Stimulated activated effector memory CD8-positive, alpha-beta T cell treated with anti-CD3 and anti-CD28 coated beads, Interleukin-12 subunit alpha, Interleukin-12 subunit beta, amount 100 ng/mL, for 72 hours (primary cell): ENCODE results near the gene SPPL3.

ENCODE experiments used
- ATAC-seq: fragments of 150-1000 bp; cut with Tn5 transposase; 2 replicates; pipeline ENCODE4 v1.10.0; 2021
- DNase-seq, 2 donors: peaks; one replicate each; pipeline ENCODE4 v3.0.0; 2021 to 2022; ENCODE audit warnings: low spot score in 2 of 2
- H3K27ac Mint-ChIP-seq: one replicate; pipeline ENCODE4 v1.8.0; 2022; ENCODE audit warnings: mild to moderate bottlenecking, mixed read lengths
- H3K36me3 Mint-ChIP-seq: one replicate; pipeline ENCODE4 v1.8.0; 2022; ENCODE audit warnings: mild to moderate bottlenecking, mixed read lengths
- H3K4me1 Mint-ChIP-seq: one replicate; pipeline ENCODE4 v1.8.0; 2022; ENCODE audit warnings: mixed read lengths
- H3K4me3 Mint-ChIP-seq: one replicate; pipeline ENCODE4 v1.8.0; 2022; ENCODE audit warnings: mild to moderate bottlenecking, mixed read lengths
- H3K9me3 Mint-ChIP-seq: one replicate; pipeline ENCODE4 v1.8.0; 2022; ENCODE audit warnings: mixed read lengths

SPPL3 gene

GRCh38 chr12:120783197-120783596, 121.0 kb downstream of the SPPL3 start:
- peak; percentile 89 for ATAC-seq
- no peak overlapping the region for H3K4me3 Mint-ChIP-seq

GRCh38 chr12:120775862-120776552, 128.2 kb downstream of the SPPL3 start:
- DNase-seq (no peak), ATAC-seq (no peak)
- Mint-ChIP-seq H3K9me3 (no peaks in the 10 kb centered on the region), H3K36me3 (peaks cover 43% of the 10 kb centered on the region), H3K27ac (no peak overlapping the region), H3K4me1 (peaks cover 27% of the 10 kb centered on the region), H3K4me3 (no peak overlapping the region)

More at GRCh38 chr12:120783197-120783596, 121.0 kb downstream of the SPPL3 start:
- no peak for DNase-seq
- H3K36me3 Mint-ChIP-seq: peaks cover 63% of the 10 kb centered on the region
- H3K4me1 Mint-ChIP-seq: peaks cover 30% of the 10 kb centered on the region
- H3K27ac Mint-ChIP-seq: peak overlapping the region; percentile 77
- H3K9me3 Mint-ChIP-seq: no peaks in the 10 kb centered on the region

- no peaks in the 10 kb centered on the region for H3K9me3 Mint-ChIP-seq
- no peak overlapping the region for H3K4me3 Mint-ChIP-seq
- peak; percentile 69 for ATAC-seq
- DNase-seq: no peak
- peaks cover 35% of the 10 kb centered on the region for H3K4me1 Mint-ChIP-seq
- H3K27ac Mint-ChIP-seq: peak overlapping the region; percentile 73
- H3K36me3 Mint-ChIP-seq: peaks cover 42% of the 10 kb centered on the region
Observed at GRCh38 chr12:120774169-120774916, 129.8 kb downstream of the SPPL3 start.

GRCh38 chr12:120771097-120771496, 133.1 kb downstream of the SPPL3 start:
- peaks cover 53% of the 10 kb centered on the region for H3K36me3 Mint-ChIP-seq
- DNase-seq (no peak), ATAC-seq (no peak)
- no peaks in the 10 kb centered on the region for H3K9me3 Mint-ChIP-seq
- H3K4me3 Mint-ChIP-seq: no peak overlapping the region
- peaks cover 35% of the 10 kb centered on the region for H3K4me1 Mint-ChIP-seq
- peak overlapping the region; percentile 58 for H3K27ac Mint-ChIP-seq

GRCh38 chr12:120767071-120768024, 136.8 kb downstream of the SPPL3 start:
- H3K4me3 Mint-ChIP-seq: no peak overlapping the region
- ATAC-seq (no peak), DNase-seq (no peak)
- H3K9me3 Mint-ChIP-seq: no peaks in the 10 kb centered on the region
- H3K4me1 Mint-ChIP-seq: peaks cover 15% of the 10 kb centered on the region
- H3K27ac Mint-ChIP-seq: peak overlapping the region; percentile 16
- peaks cover 85% of the 10 kb centered on the region for H3K36me3 Mint-ChIP-seq

GRCh38 chr12:120766566-120766965, 137.6 kb downstream of the SPPL3 start:
- Mint-ChIP-seq H3K4me1 (peaks cover 14% of the 10 kb centered on the region), H3K4me3 (no peak overlapping the region), H3K9me3 (no peaks in the 10 kb centered on the region), H3K36me3 (peaks cover 92% of the 10 kb centered on the region), H3K27ac (peak overlapping the region; percentile 16)
- ATAC-seq: no peak
- no peak for DNase-seq

- H3K27ac Mint-ChIP-seq: no peak overlapping the region
- no peaks in the 10 kb centered on the region for H3K4me1 Mint-ChIP-seq
- H3K4me3 Mint-ChIP-seq: no peak overlapping the region
- DNase-seq: no peak
- H3K36me3 Mint-ChIP-seq: peaks cover 83% of the 10 kb centered on the region
- no peaks in the 10 kb centered on the region for H3K9me3 Mint-ChIP-seq
- no peak for ATAC-seq
Observed at GRCh38 chr12:120764816-120765215, 139.3 kb downstream of the SPPL3 start.

- Mint-ChIP-seq H3K36me3 (peaks cover 68% of the 10 kb centered on the region), H3K9me3 (no peaks in the 10 kb centered on the region), H3K4me3 (no peak overlapping the region), H3K27ac (peak overlapping the region; percentile 48), H3K4me1 (no peaks in the 10 kb centered on the region)
- DNase-seq (no peak), ATAC-seq (no peak)
Observed at GRCh38 chr12:120763250-120763649, 140.9 kb downstream of the SPPL3 start.

- peak overlapping the region; percentile 27 for H3K27ac Mint-ChIP-seq
- H3K4me1 Mint-ChIP-seq: no peaks in the 10 kb centered on the region
- DNase-seq (no peak), ATAC-seq (no peak)
- no peaks in the 10 kb centered on the region for H3K9me3 Mint-ChIP-seq
- H3K36me3 Mint-ChIP-seq: peaks cover 64% of the 10 kb centered on the region
- no peak overlapping the region for H3K4me3 Mint-ChIP-seq
Observed at GRCh38 chr12:120762086-120762485, 142.1 kb downstream of the SPPL3 start.

GRCh38 chr12:120761519-120761934, 142.6 kb downstream of the SPPL3 start:
- Mint-ChIP-seq H3K9me3 (no peaks in the 10 kb centered on the region), H3K4me3 (no peak overlapping the region), H3K4me1 (no peaks in the 10 kb centered on the region), H3K27ac (peak overlapping the region; percentile 27), H3K36me3 (peaks cover 59% of the 10 kb centered on the region)
- ATAC-seq (no peak), DNase-seq (no peak)

- peaks cover 49% of the 10 kb centered on the region for H3K36me3 Mint-ChIP-seq
- peak overlapping the region; percentile 16 for H3K27ac Mint-ChIP-seq
- no peaks in the 10 kb centered on the region for H3K4me1 Mint-ChIP-seq
- no peaks in the 10 kb centered on the region for H3K9me3 Mint-ChIP-seq
- ATAC-seq (peak; percentile 59), DNase-seq (no peak)
- H3K4me3 Mint-ChIP-seq: no peak overlapping the region
Observed at GRCh38 chr12:120760349-120761254, 143.6 kb downstream of the SPPL3 start.

- no peak overlapping the region for H3K27ac Mint-ChIP-seq
Observed at GRCh38 chr12:120759591-120760348, 144.4 kb downstream of the SPPL3 start.

GRCh38 chr12:120758798-120759590, 145.2 kb downstream of the SPPL3 start:
- Mint-ChIP-seq H3K4me3 (no peak overlapping the region), H3K36me3 (peaks cover 33% of the 10 kb centered on the region), H3K4me1 (no peaks in the 10 kb centered on the region), H3K9me3 (no peaks in the 10 kb centered on the region), H3K27ac (no peak overlapping the region)
- no peak for ATAC-seq
- no peak for DNase-seq

More at GRCh38 chr12:120759591-120760348, 144.4 kb downstream of the SPPL3 start:
- H3K36me3 Mint-ChIP-seq: peaks cover 41% of the 10 kb centered on the region
- no peak overlapping the region for H3K4me3 Mint-ChIP-seq
- no peak for ATAC-seq
- no peaks in the 10 kb centered on the region for H3K4me1 Mint-ChIP-seq
- DNase-seq: no peak
- H3K9me3 Mint-ChIP-seq: no peaks in the 10 kb centered on the region
